HG02642 (cell line): ENCODE measurements around the gene KSR2.

Source experiments
- ATAC-seq: cut with Tn5 transposase; IDR thresholded peaks from one replicate; pipeline ENCODE4 v1.9.1; 2021; ENCODE audit warnings: mild to moderate bottlenecking; ENCODE audit not compliant: unreplicated experiment, poor library complexity

KSR2 gene

GRCh38 chr12:117968151-117968789 is 520 bp downstream of the KSR2 start:
- ATAC-seq = no peak

- no peak for ATAC-seq
These were observed 1.3 kb downstream of the KSR2 start for GRCh38 chr12:117967512-117967911.

- ATAC-seq = no peak
These were observed 1.7 kb downstream of the KSR2 start for GRCh38 chr12:117967043-117967442.

GRCh38 chr12:117966511-117966910 is 2.3 kb downstream of the KSR2 start:
- ATAC-seq = no peak

GRCh38 chr12:117963836-117964235 is 5.0 kb downstream of the KSR2 start:
- no peak for ATAC-seq

- no peak for ATAC-seq
These were observed 31.9 kb downstream of the KSR2 start for GRCh38 chr12:117936722-117937484.

GRCh38 chr12:117933545-117933944 is 35.2 kb downstream of the KSR2 start:
- no peak for ATAC-seq

- ATAC-seq = no peak
These were observed 42.3 kb downstream of the KSR2 start for GRCh38 chr12:117926391-117926899.

GRCh38 chr12:117921929-117922777 is 46.6 kb downstream of the KSR2 start:
- no peak for ATAC-seq

GRCh38 chr12:117919479-117919878 is 49.3 kb downstream of the KSR2 start:
- no peak for ATAC-seq

- no peak for ATAC-seq
These were observed 54.1 kb downstream of the KSR2 start for GRCh38 chr12:117914686-117915085.

- ATAC-seq = no peak
These were observed 56.0 kb downstream of the KSR2 start for GRCh38 chr12:117912756-117913155.

GRCh38 chr12:117908411-117908810 is 60.4 kb downstream of the KSR2 start:
- no peak for ATAC-seq

- no peak for ATAC-seq
These were observed 61.6 kb downstream of the KSR2 start for GRCh38 chr12:117907108-117907689.

- ATAC-seq = no peak
These were observed 64.7 kb downstream of the KSR2 start for GRCh38 chr12:117904051-117904450.

GRCh38 chr12:117903110-117903840 is 65.5 kb downstream of the KSR2 start:
- ATAC-seq = no peak

- ATAC-seq = no peak
These were observed 67.2 kb downstream of the KSR2 start for GRCh38 chr12:117901631-117902030.

- ATAC-seq = no peak
These were observed 68.2 kb downstream of the KSR2 start for GRCh38 chr12:117900561-117900960.

GRCh38 chr12:117897372-117898161 is 71.2 kb downstream of the KSR2 start:
- no peak for ATAC-seq
